GOT3 (cell line): Measurements from ENCODE around the gene PHKB.
"Not testable (repeated sequence)": the region's sequence is repeated elsewhere in the genome, so short reads cannot be mapped to it uniquely, and the experiment has no call there.

ENCODE experiments used
- DNase-seq: peaks from one replicate; lab custom pipeline; 2025; ENCODE audit warnings: mixed read lengths; lab: John Stamatoyannopoulos, UW

Gene PHKB

DNA sequence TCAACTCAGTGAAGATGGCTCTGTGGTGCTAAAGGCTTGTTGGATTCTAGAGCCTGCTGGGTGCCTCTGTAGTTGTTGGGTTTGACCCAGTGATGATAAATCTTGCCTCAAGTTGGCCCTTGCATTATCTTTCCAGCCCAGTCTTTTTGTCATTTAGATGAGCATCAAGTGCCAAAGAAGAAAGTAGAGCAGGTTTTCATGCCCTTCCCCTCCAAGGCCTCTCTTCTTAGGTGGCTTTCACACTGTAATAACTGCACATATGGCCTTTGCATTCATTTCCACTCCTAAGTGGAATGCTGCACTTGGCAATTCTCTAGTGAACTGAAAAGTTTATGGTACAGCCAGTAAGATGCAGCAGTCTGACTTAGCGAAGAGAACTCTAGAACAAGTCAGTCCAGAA is 165.1 kb downstream of the PHKB start:
- no peak for DNase-seq

DNA sequence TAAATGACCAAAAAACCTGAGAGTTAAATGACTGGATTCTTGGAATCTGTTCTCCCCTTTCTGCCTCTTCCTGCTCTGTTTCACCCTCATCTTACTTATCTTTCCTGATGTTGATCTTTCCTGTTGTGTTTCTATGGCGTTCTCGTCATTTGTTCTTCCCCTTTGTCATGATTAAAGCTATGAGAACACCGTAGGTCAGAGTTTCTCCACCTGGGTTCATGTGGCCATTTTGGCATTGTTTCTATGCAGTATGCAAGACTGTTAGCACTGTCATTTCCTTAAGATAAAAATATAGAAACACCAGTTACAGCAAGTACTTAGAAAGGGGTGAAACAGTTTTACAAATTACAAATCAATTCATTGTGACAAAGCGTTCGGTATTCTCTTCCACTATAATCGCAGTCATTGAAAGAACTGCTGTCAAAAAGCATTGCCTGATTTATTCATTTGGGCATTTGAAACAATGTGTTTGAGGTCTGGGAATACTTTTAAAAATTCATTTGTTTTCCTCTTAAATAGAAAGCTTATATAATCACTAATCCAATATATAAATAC is 166.0 kb downstream of the PHKB start:
- no peak for DNase-seq

DNA sequence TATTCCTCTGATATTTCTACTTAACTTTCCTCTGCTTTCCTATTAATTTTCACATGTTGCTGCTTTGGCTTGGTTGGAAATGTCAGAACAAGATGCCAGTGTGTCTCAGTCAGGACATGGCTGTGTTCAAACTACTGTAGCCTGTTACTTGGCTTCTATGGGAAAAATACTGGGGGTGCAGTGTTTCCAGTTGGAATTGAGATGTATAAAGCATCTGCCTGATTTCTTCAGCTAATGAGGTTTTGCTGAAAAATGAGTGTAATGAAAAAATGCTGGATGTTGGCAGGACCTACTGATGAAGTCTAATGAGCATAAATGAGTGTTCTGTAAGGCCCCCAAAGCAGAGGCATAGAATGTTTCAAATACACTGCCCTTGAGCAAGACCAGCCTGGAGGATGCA is 166.6 kb downstream of the PHKB start:
- DNase-seq: no peak

DNA sequence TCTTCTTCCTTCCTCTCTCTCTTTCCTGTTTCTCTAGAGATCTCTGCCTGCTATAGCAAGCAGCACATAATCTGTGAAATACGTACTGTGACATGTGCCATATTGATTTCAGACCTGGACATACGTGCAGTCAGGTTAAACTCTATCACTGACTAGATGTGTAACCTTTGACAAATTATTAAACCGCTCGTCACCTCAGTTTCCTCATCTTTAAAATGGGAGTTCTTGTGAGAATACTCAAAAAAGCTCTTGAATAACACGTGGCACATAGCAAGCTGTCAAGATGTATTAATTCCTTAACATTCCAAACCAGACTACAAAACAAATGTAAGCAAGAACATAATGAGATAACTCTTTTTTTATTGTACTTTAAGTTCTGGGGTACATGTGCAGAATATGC is 170.0 kb downstream of the PHKB start:
- no peak for DNase-seq

DNA sequence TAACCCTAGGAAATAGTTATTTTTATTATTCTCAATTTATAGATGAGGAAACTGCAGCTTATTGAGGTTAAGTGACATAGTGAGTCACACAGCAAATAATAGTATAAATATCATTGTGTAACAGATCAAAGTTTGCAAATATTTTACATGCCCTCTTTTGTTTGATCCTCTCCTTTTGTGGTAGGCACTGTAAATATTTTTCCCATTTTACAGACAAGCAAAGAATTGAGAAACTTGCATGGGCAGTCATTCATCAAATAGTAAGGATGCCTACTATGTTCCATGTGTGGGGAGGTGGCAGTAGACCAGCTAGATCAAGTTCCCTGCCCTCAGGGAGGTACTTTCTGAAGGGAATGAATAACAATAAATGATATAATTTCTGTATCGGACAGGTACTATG is 173.0 kb downstream of the PHKB start:
- no peak for DNase-seq

DNA sequence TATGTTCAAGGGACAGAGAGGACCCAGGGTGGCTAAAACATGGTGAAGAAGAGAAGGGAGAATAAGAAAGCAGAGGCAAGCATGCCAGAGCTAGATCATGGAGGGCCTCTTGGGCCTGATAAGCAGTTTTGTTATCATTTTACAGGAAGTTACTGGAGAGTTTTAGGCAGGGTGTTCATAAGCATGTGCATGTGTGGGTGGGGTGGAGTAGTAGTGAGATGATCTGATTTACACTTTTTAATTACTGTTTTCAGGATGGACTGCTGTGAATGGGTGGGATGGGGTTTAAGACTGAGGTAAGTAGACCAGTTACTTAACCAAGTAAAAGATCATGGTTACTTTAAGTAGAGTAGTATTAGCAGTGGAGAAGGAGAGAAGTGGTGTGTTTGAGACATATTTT is 173.6 kb downstream of the PHKB start:
- DNase-seq: no peak

DNA sequence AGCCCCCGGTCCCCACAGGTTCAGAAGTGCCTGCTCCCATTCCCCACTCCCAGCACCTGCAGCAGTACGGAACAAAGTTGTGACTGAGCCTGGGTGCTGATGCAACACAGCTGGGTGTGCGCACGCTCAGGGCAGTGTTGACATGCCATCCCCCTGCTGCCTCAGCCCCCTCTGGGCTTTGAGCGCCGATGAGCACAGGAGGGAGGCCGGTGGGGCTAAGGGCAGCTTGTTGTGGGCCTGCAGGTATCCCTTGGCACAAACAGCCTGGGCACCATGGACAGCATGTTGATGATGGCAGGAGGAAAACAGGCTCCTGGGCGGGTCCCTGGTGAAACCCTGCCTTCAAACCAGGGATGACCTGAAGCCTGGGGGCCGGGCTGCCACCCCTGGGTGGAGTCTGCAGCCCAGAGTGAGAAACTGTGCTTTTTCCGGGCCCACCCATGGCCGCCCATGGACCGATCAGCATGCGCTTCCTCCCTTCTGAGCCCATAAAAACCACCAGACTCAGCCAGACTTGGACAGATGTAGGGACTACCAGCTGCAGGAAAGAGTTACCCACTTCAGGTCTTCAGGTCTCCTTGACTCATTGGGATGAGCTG is 175.5 kb downstream of the PHKB start:
- no peak for DNase-seq

DNA sequence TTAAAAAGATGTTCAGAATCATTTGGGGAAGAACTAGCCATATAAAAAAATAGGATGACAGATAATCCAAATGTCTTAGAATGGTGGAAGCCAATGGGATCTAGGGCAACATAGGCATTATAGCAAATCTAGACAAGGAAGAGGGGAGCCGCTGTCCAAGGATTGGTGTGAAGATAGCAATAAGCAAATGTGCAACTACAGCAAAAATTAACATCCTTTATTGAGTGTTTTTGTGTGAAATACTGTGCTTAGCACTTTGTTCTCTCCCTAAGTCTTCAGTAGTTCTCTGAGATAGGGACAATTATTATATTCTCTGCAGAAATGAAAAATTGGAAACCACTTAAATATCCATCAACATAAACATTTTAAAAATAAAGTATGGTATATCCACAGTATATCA is 177.0 kb downstream of the PHKB start:
- no peak for DNase-seq

DNA sequence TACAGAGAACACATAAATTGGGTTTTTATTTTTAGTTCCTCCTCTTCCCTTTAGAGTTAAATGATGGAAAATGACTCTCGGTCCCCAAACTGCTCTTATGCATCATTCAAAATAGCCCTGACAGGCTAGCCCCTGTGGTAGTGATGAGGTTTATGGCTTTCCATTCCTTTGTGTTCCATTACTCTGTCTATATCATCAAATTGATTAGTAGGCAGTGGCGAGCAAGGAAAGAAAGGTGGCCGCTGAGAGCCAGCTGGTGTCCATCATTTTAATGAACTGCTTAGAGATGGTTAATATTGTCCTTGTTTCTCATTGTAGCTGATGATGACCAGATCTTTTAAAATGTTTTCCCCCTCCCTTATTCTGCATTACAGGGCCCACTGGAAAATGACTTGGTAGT is 179.5 kb downstream of the PHKB start:
- DNase-seq: no peak

DNA sequence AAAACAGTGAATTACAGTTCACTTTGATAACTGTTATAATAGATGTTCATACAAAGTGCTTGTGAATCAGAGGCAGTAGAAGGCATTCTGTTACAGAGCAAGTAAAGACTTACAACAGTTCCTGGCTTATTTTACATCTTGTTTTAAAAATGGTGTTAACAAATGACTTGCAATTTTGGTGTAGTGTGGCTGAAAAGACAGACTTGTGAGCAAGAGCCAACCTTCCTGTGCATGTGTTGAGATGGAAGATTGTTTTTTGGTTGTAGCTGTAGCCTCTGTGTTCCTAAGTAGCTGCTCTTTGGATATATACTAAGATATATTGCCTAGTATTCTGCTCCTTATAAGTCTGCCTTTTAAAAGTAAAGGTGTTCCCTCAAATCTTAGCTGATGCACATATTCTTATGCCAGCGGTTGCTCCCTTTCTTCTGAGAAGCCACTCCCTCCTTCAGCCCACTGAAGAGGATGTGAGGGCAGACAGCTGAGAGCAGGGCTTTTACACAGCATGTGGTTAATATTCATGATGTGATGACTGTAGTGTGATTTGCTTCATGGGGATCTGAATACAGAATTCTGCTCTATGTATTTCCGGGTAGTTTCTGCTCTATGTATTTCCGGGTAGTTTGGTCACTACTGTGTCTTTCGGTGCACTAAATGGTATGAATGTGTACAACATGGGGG is 182.3 kb downstream of the PHKB start:
- DNase-seq: no peak

DNA sequence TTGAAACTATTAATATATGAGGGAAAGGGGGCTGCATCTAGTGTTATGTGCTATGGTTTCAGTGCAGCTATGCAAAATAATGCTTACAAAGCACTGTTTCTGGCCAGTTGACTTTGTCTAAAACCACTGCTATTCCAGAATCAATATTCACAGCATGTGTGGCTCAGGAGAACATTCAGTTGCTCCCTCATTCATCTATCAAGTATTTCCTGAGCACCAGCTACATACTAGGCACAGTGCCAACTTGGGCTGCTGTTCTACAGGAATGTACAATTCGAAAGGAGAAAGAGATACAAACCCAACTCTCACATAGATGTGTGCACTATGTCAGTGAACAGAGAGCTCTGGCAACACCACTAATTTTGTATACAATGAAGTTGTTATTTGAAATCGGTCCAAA is 183.0 kb downstream of the PHKB start:
- no peak for DNase-seq

DNA sequence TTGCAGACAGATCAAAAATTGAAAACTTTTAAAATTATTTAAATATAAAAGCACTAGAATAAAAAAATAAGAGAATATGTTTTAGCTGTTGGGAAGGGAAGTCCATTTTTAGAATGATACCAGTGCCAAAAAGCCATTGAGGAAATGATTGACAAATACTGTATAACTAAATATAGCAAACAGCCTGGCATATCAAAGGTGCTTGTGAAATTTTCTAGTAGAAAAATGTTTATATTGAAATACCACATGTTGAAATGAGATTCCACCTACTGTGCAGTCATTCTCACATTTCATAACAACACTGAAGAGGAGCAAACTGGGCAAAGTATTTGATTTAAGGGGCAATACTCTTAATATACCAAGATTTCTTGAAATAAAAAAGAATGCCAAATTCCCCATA is 183.5 kb downstream of the PHKB start:
- DNase-seq: no peak

DNA sequence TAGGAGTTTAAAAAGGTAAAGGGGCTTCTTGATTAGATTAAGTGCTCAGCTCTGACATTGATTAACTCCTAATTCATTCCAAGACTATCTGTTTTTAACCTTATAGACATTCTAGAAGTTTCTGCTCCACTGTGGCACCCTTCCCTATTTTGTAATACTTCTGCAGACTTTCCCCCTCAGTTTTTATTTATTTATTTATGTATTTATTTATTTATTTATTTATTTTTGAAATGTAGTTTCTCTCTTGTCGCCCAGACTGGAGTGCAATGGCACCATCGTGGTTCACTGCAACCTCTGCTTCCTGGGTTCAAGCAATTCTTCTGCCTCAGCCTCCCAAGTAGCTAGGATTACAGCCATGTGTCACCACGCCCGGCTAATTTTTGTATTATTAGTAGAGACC is 185.8 kb downstream of the PHKB start:
- no peak for DNase-seq

DNA sequence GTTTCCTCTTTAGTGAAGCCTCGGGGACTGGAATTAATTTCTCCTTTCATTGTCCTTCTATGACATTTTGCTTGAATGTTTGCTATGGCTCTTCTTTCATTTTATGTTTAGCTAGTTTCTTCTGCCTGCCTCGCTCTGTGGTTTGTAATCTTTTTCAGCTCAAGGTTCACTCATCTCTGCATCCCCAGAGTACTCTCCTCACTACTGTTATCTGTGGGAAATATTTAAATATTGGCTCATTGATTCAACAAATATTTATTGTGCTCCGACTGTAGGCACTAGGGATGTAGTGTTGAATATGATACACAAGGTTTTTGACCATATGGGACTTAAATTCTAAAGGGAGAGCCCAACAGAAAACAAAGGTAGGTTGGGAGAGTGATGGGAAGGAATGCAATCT is 195.9 kb downstream of the PHKB start:
- DNase-seq: no peak

DNA sequence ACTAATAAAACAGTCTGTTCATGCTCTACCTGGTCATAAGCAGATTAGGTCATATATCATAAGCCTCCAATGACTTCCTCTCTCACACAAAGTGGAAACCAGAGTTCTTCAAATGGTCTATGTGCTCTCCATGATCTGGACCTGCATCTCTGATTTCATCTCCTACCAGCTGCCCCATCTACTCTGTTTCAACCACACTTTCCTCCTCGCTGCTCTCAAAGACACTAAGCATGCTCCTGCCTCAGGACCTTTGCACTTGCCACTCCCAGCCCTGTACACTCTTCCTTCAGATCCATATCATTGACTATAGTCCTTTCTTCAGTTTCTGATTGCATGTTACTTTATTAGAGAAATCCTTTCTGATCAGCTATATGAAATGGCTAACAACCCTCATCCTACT is 196.8 kb downstream of the PHKB start:
- no peak for DNase-seq

DNA sequence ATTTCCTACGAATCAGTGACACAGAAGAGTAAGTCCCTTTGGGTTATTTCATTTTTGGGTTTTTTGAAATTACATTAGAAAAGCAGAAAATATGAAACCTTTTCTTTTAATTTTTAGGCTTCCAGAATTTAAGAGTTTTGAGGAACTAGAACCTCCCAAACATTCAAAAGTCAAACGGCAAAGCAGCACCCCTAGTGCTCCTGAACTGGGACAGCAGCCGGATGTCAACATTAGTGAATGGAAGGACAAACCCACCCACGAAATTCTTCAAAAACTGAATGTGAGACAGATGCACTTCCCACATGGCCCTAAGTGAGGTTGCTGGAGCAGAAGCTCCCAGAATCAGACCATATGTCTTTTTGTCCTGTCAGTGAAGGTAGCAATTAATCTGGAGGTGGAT is 199.4 kb downstream of the PHKB start:
- DNase-seq: no peak

DNA sequence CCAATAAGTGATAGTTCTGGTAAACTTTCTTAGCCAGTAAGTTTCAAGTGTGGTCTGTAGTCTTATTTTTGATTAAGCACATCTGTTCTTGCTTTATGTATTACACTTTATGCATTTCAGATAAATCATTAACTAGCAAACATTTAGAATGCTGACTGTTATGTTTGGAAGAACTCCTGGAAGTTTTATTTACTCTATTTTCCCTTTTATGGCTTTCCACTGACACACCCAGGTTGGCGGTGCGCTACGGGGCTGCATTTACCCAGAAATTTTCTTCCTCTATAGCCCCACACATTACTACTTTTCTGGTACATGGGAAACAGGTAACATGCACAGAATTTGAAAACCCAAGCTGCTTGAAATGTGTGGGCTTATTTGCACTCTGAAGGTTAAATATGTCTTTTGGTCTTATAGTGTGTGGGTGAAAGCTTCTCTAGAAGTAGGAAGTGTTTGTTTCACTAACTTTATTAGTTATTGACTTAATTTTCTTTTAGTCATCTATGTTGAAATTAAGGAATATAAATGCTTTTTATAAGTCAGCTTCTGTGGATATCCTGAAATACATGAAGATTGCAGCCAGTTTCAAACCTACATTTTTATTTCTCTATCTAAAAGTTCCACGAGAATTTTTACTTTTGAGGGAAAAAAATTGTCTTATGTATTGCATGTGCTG is 203.7 kb downstream of the PHKB start:
- DNase-seq: no peak

DNA sequence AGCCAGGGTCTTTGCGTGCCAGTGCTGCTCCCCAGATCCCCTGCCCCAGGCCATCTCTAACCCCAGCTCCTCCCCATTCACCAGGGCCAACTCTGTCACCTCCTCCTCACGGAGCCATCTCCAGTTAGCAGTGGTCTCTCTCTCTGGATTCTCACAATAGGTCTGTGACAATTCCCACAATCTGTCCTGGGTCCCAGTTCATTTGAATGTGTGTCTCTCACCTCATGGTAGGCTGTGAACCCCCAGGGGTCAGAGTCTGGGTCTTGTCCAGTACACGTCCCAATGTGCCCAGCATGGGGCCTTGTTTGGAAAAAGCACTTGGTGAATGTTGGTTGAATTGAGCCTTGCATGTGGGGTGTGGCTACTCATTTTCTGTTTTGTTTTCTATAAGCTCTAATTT is 205.3 kb downstream of the PHKB start:
- no peak for DNase-seq

DNA sequence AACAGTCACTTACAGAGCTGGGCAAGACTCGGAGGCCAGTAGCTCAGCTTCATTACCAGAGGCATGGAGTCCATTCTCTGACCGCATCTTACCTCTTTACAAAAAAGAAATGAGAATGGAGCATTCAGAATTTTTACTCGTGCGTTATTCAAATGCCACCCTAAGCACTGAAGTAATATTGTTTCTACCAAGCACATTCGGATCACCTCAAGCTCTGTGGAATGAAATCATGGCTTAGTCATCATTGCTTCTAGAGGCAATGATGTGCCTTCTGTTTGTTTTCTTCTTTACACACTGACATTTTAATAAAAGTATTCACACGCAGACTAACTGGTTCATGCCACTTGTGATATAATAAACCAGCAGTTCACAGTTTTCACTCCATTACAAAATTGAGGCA is 206.8 kb downstream of the PHKB start:
- DNase-seq: no peak

DNA sequence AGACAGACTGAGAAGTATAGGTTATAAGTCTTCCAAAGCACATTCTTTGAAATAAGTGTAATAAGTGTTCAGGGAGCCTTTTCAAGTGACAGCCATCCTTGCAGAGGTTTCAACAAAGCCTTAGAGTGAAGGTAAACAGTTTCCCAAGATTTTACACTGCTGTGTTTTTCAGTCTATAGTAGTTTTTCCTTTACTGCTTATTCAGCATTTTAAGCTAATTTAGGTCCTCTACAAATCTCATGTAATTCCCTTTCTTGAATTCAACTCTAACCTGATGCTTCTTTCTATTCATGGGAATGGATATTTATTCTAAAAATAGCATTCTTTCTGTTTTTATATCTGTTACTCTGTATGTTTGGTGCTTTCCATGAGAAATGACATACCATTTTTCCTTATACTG is 211.3 kb downstream of the PHKB start:
- DNase-seq: no peak

DNA sequence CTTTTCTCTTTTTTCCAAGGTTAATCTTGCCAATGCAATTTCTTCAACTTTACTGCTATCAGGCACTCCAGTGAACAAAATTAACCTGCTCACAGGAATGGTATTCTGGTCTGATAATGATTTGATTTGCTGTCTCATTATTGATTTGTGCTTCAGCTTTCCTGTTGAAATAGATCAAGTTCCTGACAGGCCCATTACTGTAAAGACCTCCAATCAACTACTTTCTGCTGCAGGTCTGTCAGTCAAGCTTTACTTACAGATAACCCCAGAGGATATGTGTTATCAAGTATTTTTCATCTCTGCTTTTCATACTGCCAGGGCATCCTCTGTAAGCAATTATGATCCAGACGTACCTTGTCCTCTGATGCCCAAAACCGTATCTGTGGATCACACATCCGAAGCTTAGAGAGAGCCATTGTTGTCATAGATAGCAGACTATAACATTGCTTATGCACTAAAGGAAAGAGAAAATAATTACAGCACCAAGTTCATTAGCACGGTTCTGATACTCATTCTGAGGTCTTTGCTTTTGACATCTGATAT is 215.6 kb downstream of the PHKB start:
- DNase-seq: no peak

DNA sequence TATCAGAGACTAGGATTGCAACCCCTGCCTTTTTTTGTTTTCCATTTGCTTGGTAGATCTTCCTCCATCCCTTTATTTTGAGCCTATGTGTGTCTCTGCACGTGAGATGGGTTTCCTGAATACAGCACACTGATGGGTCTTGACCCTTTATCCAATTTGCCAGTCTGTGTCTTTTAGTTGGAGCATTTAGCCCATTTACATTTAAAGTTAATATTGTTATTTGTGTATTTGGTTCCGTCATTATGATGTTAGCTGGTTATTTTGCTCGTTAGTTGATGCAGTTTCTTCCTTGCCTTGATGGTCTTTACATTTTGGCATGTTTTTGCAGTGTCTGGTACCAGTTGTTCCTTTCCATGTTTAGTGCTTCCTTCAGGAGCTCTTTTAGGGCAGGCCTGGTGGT is 220.4 kb downstream of the PHKB start:
- not testable (repeated sequence) for DNase-seq

DNA sequence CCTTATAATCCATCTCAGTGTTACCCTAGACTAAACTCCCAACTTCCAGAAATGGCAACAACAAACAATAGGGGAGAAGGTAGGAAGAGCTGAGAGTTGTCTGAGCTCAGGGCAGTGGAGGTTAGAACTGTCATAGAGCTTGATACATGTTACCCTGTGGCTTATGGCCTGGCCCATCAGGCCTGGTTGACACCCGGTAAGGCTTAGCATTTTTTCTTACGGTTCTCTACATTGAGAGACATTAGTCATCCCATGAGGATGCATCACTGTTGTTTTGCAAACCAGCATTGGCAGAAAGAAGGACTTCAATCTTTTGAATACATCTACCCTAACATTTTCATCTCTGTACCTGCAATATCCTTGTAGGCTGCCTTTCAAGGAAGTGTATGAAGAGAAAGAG is 226.6 kb downstream of the PHKB start:
- DNase-seq: no peak
